Measurements from ENCODE around the gene SH3GLB2.

Gene SH3GLB2

GRCh38 chr9:129012343-129012742 lies 15.8 kb downstream of the SH3GLB2 start:
- Histone ChIP-seq H3K36me3 (ENCODE audit: insufficient read depth, low read length) (peaks cover 66% of the 10 kb centered on the region), H4K20me1 (ENCODE audit: insufficient read depth, low read length) (no peaks in the 10 kb centered on the region), H3K4me2 (ENCODE audit: low read length) (no peak overlapping the region), H3K4me1 (ENCODE audit: insufficient read depth, low read length, severe bottlenecking) (no peaks in the 10 kb centered on the region), H3K27me3 (ENCODE audit: insufficient read depth, low read length) (no peaks in the 10 kb centered on the region), H3K9me2 (ENCODE audit: low read depth, low read length) (no peaks in the 10 kb centered on the region), H2AFZ (ENCODE audit: low read length) (no peak overlapping the region), H3K79me2 (ENCODE audit: insufficient read depth, low read length) (no peaks in the 10 kb centered on the region), H3K27ac (ENCODE audit: low read depth, low read length, poor library complexity, severe bottlenecking) (no peak overlapping the region), H3K4me3 (ENCODE audit: low read depth, low read length, poor library complexity, severe bottlenecking) (no peak overlapping the region), H3K9me3 (ENCODE audit: low read length) (no peaks in the 10 kb centered on the region), H3F3A (ENCODE audit: insufficient read depth, low read length) (no peaks in the 10 kb centered on the region), H3K9ac (ENCODE audit: low read length) (no peak overlapping the region)
- TF ChIP-seq EZH2 (IDR thresholded peaks at IDR 0.05; ENCODE audit: borderline replicate concordance, low read length) (no peak), CTCF (IDR thresholded peaks at IDR 0.05; ENCODE audit: low read length) (no peak)

DNA sequence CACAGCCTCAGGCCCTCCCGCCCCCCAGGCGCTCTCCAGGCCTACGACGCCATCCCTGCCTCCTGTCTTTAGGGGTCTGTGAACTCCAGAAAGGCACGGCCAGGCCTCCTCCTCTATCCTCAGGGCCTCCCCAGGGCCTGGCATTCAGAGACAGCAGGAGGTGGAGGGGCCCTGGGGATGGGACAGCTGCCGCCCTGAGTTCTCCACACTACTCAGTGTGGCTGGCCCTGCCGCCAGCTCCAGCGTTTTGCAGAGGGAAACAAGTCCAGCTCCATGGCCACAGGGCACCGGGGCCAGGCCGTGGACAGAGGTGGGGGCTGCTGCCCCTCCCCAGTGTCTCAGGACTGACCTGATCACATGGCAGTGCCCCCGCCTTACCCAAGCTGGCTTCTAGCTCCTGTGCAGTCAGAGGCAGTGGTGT lies 16.4 kb downstream of the SH3GLB2 start:
- Histone ChIP-seq H3K4me1 (ENCODE audit: insufficient read depth, low read length, severe bottlenecking) (no peaks in the 10 kb centered on the region), H3K4me3 (ENCODE audit: low read depth, low read length, poor library complexity, severe bottlenecking) (no peak overlapping the region), H3K79me2 (ENCODE audit: insufficient read depth, low read length) (no peaks in the 10 kb centered on the region), H3K9me3 (ENCODE audit: low read length) (no peaks in the 10 kb centered on the region), H3K27me3 (ENCODE audit: insufficient read depth, low read length) (no peaks in the 10 kb centered on the region), H3K36me3 (ENCODE audit: insufficient read depth, low read length) (peaks cover 72% of the 10 kb centered on the region), H3K9me2 (ENCODE audit: low read depth, low read length) (no peaks in the 10 kb centered on the region), H3K4me2 (ENCODE audit: low read length) (no peak overlapping the region), H3K9ac (ENCODE audit: low read length) (no peak overlapping the region), H3F3A (ENCODE audit: insufficient read depth, low read length) (no peaks in the 10 kb centered on the region), H4K20me1 (ENCODE audit: insufficient read depth, low read length) (no peaks in the 10 kb centered on the region), H3K27ac (ENCODE audit: low read depth, low read length, poor library complexity, severe bottlenecking) (no peak overlapping the region), H2AFZ (ENCODE audit: low read length) (no peak overlapping the region)
- TF ChIP-seq CTCF (IDR thresholded peaks at IDR 0.05; ENCODE audit: low read length) (no peak), EZH2 (IDR thresholded peaks at IDR 0.05; ENCODE audit: borderline replicate concordance, low read length) (no peak)

- H3K27me3 ChIP-seq (ENCODE audit: insufficient read depth, low read length) = no peaks in the 10 kb centered on the region
- H3K27ac ChIP-seq (ENCODE audit: low read depth, low read length, poor library complexity, severe bottlenecking) = no peak overlapping the region
- no peaks in the 10 kb centered on the region for H3K79me2 ChIP-seq (ENCODE audit: insufficient read depth, low read length)
- no peak overlapping the region for H3K4me3 ChIP-seq (ENCODE audit: low read depth, low read length, poor library complexity, severe bottlenecking)
- peaks cover 77% of the 10 kb centered on the region for H3K36me3 ChIP-seq (ENCODE audit: insufficient read depth, low read length)
- no peak for TF ChIP-seq CTCF (IDR thresholded peaks at IDR 0.05; ENCODE audit: low read length)
- no peak for TF ChIP-seq EZH2 (IDR thresholded peaks at IDR 0.05; ENCODE audit: borderline replicate concordance, low read length)
- H2AFZ ChIP-seq (ENCODE audit: low read length) = no peak overlapping the region
- H3K4me1 ChIP-seq (ENCODE audit: insufficient read depth, low read length, severe bottlenecking) = no peaks in the 10 kb centered on the region
- no peak overlapping the region for H3K4me2 ChIP-seq (ENCODE audit: low read length)
- no peaks in the 10 kb centered on the region for H3F3A ChIP-seq (ENCODE audit: insufficient read depth, low read length)
- H3K9ac ChIP-seq (ENCODE audit: low read length) = no peak overlapping the region
- H3K9me2 ChIP-seq (ENCODE audit: low read depth, low read length) = no peaks in the 10 kb centered on the region
- no peaks in the 10 kb centered on the region for H4K20me1 ChIP-seq (ENCODE audit: insufficient read depth, low read length)
- no peaks in the 10 kb centered on the region for H3K9me3 ChIP-seq (ENCODE audit: low read length)
Observed at GRCh38 chr9:129011170-129011569, 17.0 kb downstream of the SH3GLB2 start.

Measured in OCI-LY1 (cell line).